Esophagus (tissue), 2 donors: ENCODE measurements around the gene PDE4DIP. TPM values are rescaled to one million over a fixed set of nuclear protein-coding genes. Genes with fewer than 3 reads are reported as not detected.
"Not testable (repeated sequence)": the region's sequence is repeated elsewhere in the genome, so short reads cannot be mapped to it uniquely, and the experiment has no call there.

Source experiments
- H3K27ac ChIP-seq, 2 donors: one replicate each; pipeline ENCODE4 v1.5.1; 2013; ENCODE audit warnings: low read depth in 2 of 2, mild to moderate bottlenecking in 2 of 2, inconsistent platforms in 1 of 2, low read length in 1 of 2, moderate library complexity in 1 of 2
- H3K27me3 ChIP-seq, 2 donors: one replicate each; pipeline ENCODE4 v1.6.1; 2013; ENCODE audit warnings: low read length in 2 of 2, control low read depth in 1 of 2, mild to moderate bottlenecking in 1 of 2; ENCODE audit not compliant: insufficient read depth in 2 of 2, control insufficient read depth in 1 of 2
- H3K36me3 ChIP-seq, 2 donors: one replicate each; pipeline ENCODE4 v1.6.1; 2013; ENCODE audit warnings: low read length in 1 of 2; ENCODE audit not compliant: control insufficient read depth in 2 of 2, insufficient read depth in 2 of 2
- H3K4me1 ChIP-seq, 2 donors: one replicate each; pipeline ENCODE4 v1.6.1; 2013; ENCODE audit warnings: low read length in 1 of 2; ENCODE audit not compliant: control insufficient read depth in 2 of 2, insufficient read depth in 2 of 2
- H3K4me3 ChIP-seq, 2 donors: one replicate each; pipeline ENCODE4 v1.5.1; 2013; ENCODE audit warnings: low read length in 2 of 2, mild to moderate bottlenecking in 2 of 2, low read depth in 1 of 2, moderate library complexity in 1 of 2
- H3K9me3 ChIP-seq, 2 donors: one replicate each; pipeline ENCODE4 v1.6.1; 2013; ENCODE audit warnings: mild to moderate bottlenecking in 2 of 2, low read depth in 1 of 2, low read length in 1 of 2, moderate library complexity in 1 of 2; ENCODE audit not compliant: control insufficient read depth in 2 of 2, insufficient read depth in 1 of 2
- WGBS, 2 donors: extraction: QIAGEN DNeasy Blood & Tissue Kit; methylation state at CpG; one replicate each; pipeline ENCODE4 v1.1.7; 2013; 5-methylcytosine and 5-hydroxymethylcytosine counted together
- polyA plus RNA-seq, 2 donors: library from polyadenylated mRNA; stranded (reverse); fragments of 200-250 nt; gene quantifications; one replicate each; pipeline ENCODE4 v1.2.3, GENCODE V29; 2013
- donor health status: healthy with polysubstance abuse.
- donor health status: Bipolar disorder and iron deficiency.

Gene PDE4DIP
- polyA plus RNA-seq, 2 donors, result 7.2 to 9.0 TPM

DNA sequence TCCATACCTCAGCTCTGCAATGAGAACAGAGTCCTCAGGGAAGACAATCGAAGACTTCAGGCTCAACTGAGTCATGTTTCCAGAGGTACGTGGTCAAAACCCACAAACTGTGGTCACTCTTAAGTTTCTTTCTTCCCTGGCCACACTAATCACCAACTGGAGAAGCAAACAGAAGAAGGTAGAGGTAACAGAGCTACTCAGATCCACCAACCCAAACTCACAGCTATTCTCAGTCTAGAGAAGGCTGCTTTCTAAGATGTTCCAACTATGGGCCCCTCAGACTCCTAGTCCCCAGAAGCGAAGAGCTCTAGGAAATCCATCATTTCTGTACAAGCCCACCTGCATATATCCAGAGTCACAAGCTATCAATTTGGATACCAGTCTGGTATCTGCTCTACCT, 174.3 kb downstream of the PDE4DIP start:
- H3K9me3 ChIP-seq, H3K36me3 ChIP-seq, H3K4me1 ChIP-seq, H3K27ac ChIP-seq, H3K4me3 ChIP-seq, H3K27me3 ChIP-seq: not testable (repeated sequence)
- 86 to 91% methylated on average over 2 of the region's 3 CpGs for WGBS, 2 donors

GRCh38 chr1:149024327-149024726, 180.1 kb downstream of the PDE4DIP start:
- WGBS, 2 donors, result no CpG with 5 or more reads among the region's 3 CpGs
- H3K4me3 ChIP-seq, H3K4me1 ChIP-seq, H3K27ac ChIP-seq, H3K27me3 ChIP-seq, H3K36me3 ChIP-seq, H3K9me3 ChIP-seq: not testable (repeated sequence)

- H3K36me3 ChIP-seq, H3K9me3 ChIP-seq, H3K27me3 ChIP-seq, H3K4me3 ChIP-seq, H3K4me1 ChIP-seq, H3K27ac ChIP-seq: not testable (repeated sequence)
- WGBS, 2 donors, result 89 to 100% methylated on average over 1 to 2 of the region's 3 CpGs
Measured at GRCh38 chr1:149033916-149034315, 189.7 kb downstream of the PDE4DIP start.

GRCh38 chr1:149043056-149043455, 198.8 kb downstream of the PDE4DIP start:
- 71 to 76% methylated on average over 3 to 4 of the region's 4 CpGs for WGBS, 2 donors
- H3K27me3 ChIP-seq, H3K36me3 ChIP-seq, H3K27ac ChIP-seq, H3K4me1 ChIP-seq, H3K4me3 ChIP-seq, H3K9me3 ChIP-seq: not testable (repeated sequence)

DNA sequence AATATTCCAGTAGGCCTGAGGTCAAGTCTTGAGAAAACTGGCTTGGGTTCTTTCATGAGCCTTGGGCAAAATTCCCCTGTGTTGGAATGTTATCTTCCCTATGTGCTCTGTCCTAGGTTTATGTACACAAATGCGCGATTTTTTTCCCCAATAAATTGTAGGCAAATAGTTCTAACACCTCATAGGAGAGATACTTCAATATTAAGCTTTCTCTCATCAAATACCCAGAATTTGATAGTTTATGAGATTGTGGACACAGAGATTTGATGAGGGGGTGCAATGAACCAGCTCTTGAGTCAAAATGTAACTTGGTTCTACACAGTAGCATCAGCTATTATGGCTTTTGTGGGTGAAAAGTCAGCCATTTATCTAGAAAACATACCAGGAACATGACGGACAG, 220.4 kb downstream of the PDE4DIP start:
- H3K36me3 ChIP-seq, H3K4me1 ChIP-seq, H3K4me3 ChIP-seq, H3K27ac ChIP-seq, H3K27me3 ChIP-seq, H3K9me3 ChIP-seq: not testable (repeated sequence)
- 85% methylated on average over 3 of the region's 3 CpGs for WGBS, 2 donors

GRCh38 chr1:149075505-149076127, 231.4 kb downstream of the PDE4DIP start:
- not testable (repeated sequence) for H3K27ac ChIP-seq, H3K36me3 ChIP-seq, H3K4me1 ChIP-seq, H3K9me3 ChIP-seq, H3K4me3 ChIP-seq, H3K27me3 ChIP-seq
- WGBS, 2 donors, result 56 to 57% methylated on average over 4 of the region's 9 CpGs

Other genes with a start within 250 kb of the PDE4DIP start
- gene NBPF14, start 248.4 kb upstream of the PDE4DIP start, polyA plus RNA-seq, result 10 to 100 TPM; 17.4 to 18.8 TPM
- gene NUDT4B, start 95.7 kb upstream of the PDE4DIP start, polyA plus RNA-seq, result under 1 TPM; 0.08 to 0.92 TPM